ENCODE measurements around the gene PNMT. TPM values are rescaled to one million over a fixed set of nuclear protein-coding genes. Genes with fewer than 3 reads are reported as not detected.

The PNMT gene
- total RNA-seq, 1 experiment from 2014 or later, result 1.4 TPM

DNA sequence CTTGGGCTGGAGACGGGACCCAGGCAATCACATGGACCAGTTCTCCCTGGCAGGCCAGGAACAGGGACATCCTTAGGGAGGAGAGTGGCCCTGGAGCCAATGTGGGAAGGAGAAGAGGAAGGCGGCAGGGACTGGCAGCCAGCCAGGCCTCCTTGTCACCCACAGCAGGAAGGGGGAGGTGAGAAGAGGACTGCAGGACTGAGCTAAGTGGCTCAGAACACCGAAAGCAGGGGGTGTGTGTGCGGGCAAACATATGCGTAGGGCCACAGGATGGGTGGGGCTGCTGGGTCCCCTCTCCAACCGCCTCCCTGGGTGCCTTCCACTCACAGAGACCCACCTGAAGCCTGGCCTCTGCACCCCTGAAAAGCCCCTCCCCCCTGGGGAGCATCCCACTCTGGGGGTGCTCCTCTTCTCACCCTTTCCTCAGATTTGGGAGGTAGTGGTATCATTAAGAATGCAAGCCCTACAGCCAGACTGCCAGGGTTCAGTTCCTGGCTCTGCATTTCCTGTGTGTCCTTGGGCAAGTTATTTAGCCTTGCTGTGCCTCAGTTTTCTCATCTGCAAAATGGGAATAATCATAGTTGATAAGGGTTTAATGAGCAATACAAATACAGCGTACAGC, 8.1 kb downstream of the PNMT start:
- Histone ChIP-seq H3K9ac (ENCODE audit: low read length) (no peak overlapping the region), H3K4me1 (ENCODE audit: insufficient read depth, low read length) (peaks cover 11% of the 10 kb centered on the region; the same call in 1 of the 2 replicates), H3K36me3 (ENCODE audit: low read depth, low read length) (no peaks in the 10 kb centered on the region), H3K79me2 (ENCODE audit: low read length) (no peaks in the 10 kb centered on the region), H4K20me1 (ENCODE audit: low read length) (no peaks in the 10 kb centered on the region), H3F3A (ENCODE audit: low read length, unreplicated experiment) (no peaks in the 10 kb centered on the region), H3K27ac (ENCODE audit: low read length) (no peak overlapping the region), H3K9me3 (ENCODE audit: low read length) (no peaks in the 10 kb centered on the region), H3K4me2 (ENCODE audit: low read length) (no peak overlapping the region), H3K27me3 (ENCODE audit: low read length) (no peaks in the 10 kb centered on the region), H3K9me2 (replicated peaks; ENCODE audit: low read length) (no peaks in the 10 kb centered on the region), H2AFZ (ENCODE audit: low read length) (no peak overlapping the region), H3K4me3 (ENCODE audit: low read length) (no peak overlapping the region)
- BruUV-seq (replicated peaks), result no TSS peak
- intact Hi-C loops (cut with micrococcal nuclease), result no loop called here
- ATAC-seq, result no peak
- ChIA-PET POLR2A (ENCODE audit: unreplicated experiment) (no interaction called here), CTCF (interaction anchor here (0.6 kb wide), 1 partner anchor 11 kb away, joined by 3 read pairs; the partner anchor contains the start of gene TCAP)
- TF ChIP-seq EZH2 (IDR thresholded peaks at IDR 0.05; ENCODE audit: low read length, unreplicated experiment) (no peak), CTCF (conservative IDR thresholded peaks at IDR 0.05; ENCODE audit: low read depth, low read length) (no peak), EZH2phosphoT487 (IDR thresholded peaks at IDR 0.05; ENCODE audit: borderline replicate concordance, low read length) (no peak)
- no peak for DNase-seq

- Histone ChIP-seq H3K9me3 (ENCODE audit: low read length) (no peaks in the 10 kb centered on the region), H3K36me3 (ENCODE audit: low read depth, low read length) (no peaks in the 10 kb centered on the region), H3K27ac (ENCODE audit: low read length) (no peak overlapping the region), H3K27me3 (ENCODE audit: low read length) (no peaks in the 10 kb centered on the region), H3K9me2 (replicated peaks; ENCODE audit: low read length) (no peaks in the 10 kb centered on the region), H3K9ac (ENCODE audit: low read length) (no peak overlapping the region), H3K79me2 (ENCODE audit: low read length) (no peaks in the 10 kb centered on the region), H3K4me1 (ENCODE audit: insufficient read depth, low read length) (peaks cover 11% of the 10 kb centered on the region; the same call in 1 of the 2 replicates), H4K20me1 (ENCODE audit: low read length) (no peaks in the 10 kb centered on the region), H3K4me3 (ENCODE audit: low read length) (no peak overlapping the region), H3F3A (ENCODE audit: low read length, unreplicated experiment) (no peaks in the 10 kb centered on the region), H2AFZ (ENCODE audit: low read length) (no peak overlapping the region), H3K4me2 (ENCODE audit: low read length) (no peak overlapping the region)
- BruUV-seq (replicated peaks), result no TSS peak
- POLR2A ChIA-PET (ENCODE audit: unreplicated experiment), result no interaction called here
- CTCF ChIA-PET, result no interaction called here
- intact Hi-C loops (cut with micrococcal nuclease), result no loop called here
- DNase-seq (no peak), ATAC-seq (no peak)
- TF ChIP-seq EZH2 (IDR thresholded peaks at IDR 0.05; ENCODE audit: low read length, unreplicated experiment), result no peak
- TF ChIP-seq CTCF (conservative IDR thresholded peaks at IDR 0.05; ENCODE audit: low read depth, low read length), result no peak
- TF ChIP-seq EZH2phosphoT487 (IDR thresholded peaks at IDR 0.05; ENCODE audit: borderline replicate concordance, low read length), result no peak
Observed at GRCh38 chr17:39677072-39677471, 8.8 kb downstream of the PNMT start.

- no peaks in the 10 kb centered on the region for H3K9me3 ChIP-seq (ENCODE audit: low read length)
- no peak overlapping the region for H3K27ac ChIP-seq (ENCODE audit: low read length)
- H3K4me1 ChIP-seq (ENCODE audit: insufficient read depth, low read length), result peaks cover 11% of the 10 kb centered on the region; the same call in 1 of the 2 replicates
- no peaks in the 10 kb centered on the region for H4K20me1 ChIP-seq (ENCODE audit: low read length)
- H3F3A ChIP-seq (ENCODE audit: low read length, unreplicated experiment), result no peaks in the 10 kb centered on the region
- H3K79me2 ChIP-seq (ENCODE audit: low read length), result no peaks in the 10 kb centered on the region
- no TSS peak for BruUV-seq (replicated peaks)
- TF ChIP-seq EZH2 (IDR thresholded peaks at IDR 0.05; ENCODE audit: low read length, unreplicated experiment), result no peak
- no peak for TF ChIP-seq CTCF (conservative IDR thresholded peaks at IDR 0.05; ENCODE audit: low read depth, low read length)
- TF ChIP-seq EZH2phosphoT487 (IDR thresholded peaks at IDR 0.05; ENCODE audit: borderline replicate concordance, low read length), result no peak
- intact Hi-C loops (cut with micrococcal nuclease), result no loop called here
- DNase-seq, result no peak
- H3K4me2 ChIP-seq (ENCODE audit: low read length), result no peak overlapping the region
- no peak overlapping the region for H2AFZ ChIP-seq (ENCODE audit: low read length)
- ATAC-seq, result no peak
- H3K9me2 ChIP-seq (replicated peaks; ENCODE audit: low read length), result no peaks in the 10 kb centered on the region
- ChIA-PET CTCF (no interaction called here), POLR2A (ENCODE audit: unreplicated experiment) (no interaction called here)
- no peak overlapping the region for H3K9ac ChIP-seq (ENCODE audit: low read length)
- no peaks in the 10 kb centered on the region for H3K36me3 ChIP-seq (ENCODE audit: low read depth, low read length)
- no peaks in the 10 kb centered on the region for H3K27me3 ChIP-seq (ENCODE audit: low read length)
- H3K4me3 ChIP-seq (ENCODE audit: low read length), result no peak overlapping the region
Observed at GRCh38 chr17:39677542-39678339, 9.5 kb downstream of the PNMT start.
